ENCODE results near the gene IL22RA2.

The IL22RA2 gene

GRCh38 chr6:137095093-137095492 is 78.4 kb downstream of the IL22RA2 start:
- H3K4me3 ChIP-seq (ENCODE audit: control insufficient read depth, low read depth, low read length): no peak overlapping the region
- DNase-seq (ENCODE audit: low read depth): no peak
- no peak for TF ChIP-seq CTCF (IDR thresholded peaks at IDR 0.05; ENCODE audit: control insufficient read depth, insufficient read depth, low read depth, low read length, missing control alignments)

GRCh38 chr6:137094411-137095008 is 78.9 kb downstream of the IL22RA2 start:
- no peak overlapping the region for H3K4me3 ChIP-seq (ENCODE audit: control insufficient read depth, low read depth, low read length)
- DNase-seq (ENCODE audit: low read depth): peak; percentile 40
- peak; percentile 69 for TF ChIP-seq CTCF (IDR thresholded peaks at IDR 0.05; ENCODE audit: control insufficient read depth, insufficient read depth, low read depth, low read length, missing control alignments)
